GM10248 (cell line): ENCODE results near the gene YTHDF1.
A peak's percentile ranks its signal among the peaks of the same experiment; 100 is the strongest.

ENCODE experiments used
- CTCF ChIA-PET: fragments of 300-600 bp; sonication (Branson Sonifier 250); formaldehyde crosslinking; extraction: SDS; loops from one replicate; lab custom pipeline; 2021; ENCODE audit warnings: antibody characterized with exemption; lab: Yijun Ruan, JAX
- POLR2A ChIA-PET: fragments of 350-650 bp; sonication (Branson Sonifier 250); formaldehyde crosslinking; extraction: SDS; loops from one replicate; lab custom pipeline; 2020; ENCODE audit warnings: antibody characterized with exemption; lab: Yijun Ruan, JAX
- DNase-seq: peaks from one replicate; pipeline ENCODE4 v3.0.0; 2012; ENCODE audit errors: extremely low spot score
- TF ChIP-seq, protein P1 (sequence below): IDR thresholded peaks from 2 replicates; pipeline ENCODE4 v1.5.1; 2012; ENCODE audit warnings: mild to moderate bottlenecking, low read depth; ENCODE audit errors: extremely low read depth, missing control alignments, control extremely low read depth

The YTHDF1 gene

GRCh38 chr20:63172726-63173125 lies 43.2 kb downstream of the YTHDF1 start:
- CTCF ChIA-PET: interaction anchor here (1.0 to 1.5 kb wide), 3 partner anchors 10 to 201 kb away, joined by 4 to 5 read pairs (median 4); no protein-coding TSS in a partner anchor
- POLR2A ChIA-PET: interaction anchor here (1.0 kb wide), 1 partner anchor 200 kb away, joined by 3 read pairs; no protein-coding TSS in a partner anchor
- TF ChIP-seq, protein P1, sequence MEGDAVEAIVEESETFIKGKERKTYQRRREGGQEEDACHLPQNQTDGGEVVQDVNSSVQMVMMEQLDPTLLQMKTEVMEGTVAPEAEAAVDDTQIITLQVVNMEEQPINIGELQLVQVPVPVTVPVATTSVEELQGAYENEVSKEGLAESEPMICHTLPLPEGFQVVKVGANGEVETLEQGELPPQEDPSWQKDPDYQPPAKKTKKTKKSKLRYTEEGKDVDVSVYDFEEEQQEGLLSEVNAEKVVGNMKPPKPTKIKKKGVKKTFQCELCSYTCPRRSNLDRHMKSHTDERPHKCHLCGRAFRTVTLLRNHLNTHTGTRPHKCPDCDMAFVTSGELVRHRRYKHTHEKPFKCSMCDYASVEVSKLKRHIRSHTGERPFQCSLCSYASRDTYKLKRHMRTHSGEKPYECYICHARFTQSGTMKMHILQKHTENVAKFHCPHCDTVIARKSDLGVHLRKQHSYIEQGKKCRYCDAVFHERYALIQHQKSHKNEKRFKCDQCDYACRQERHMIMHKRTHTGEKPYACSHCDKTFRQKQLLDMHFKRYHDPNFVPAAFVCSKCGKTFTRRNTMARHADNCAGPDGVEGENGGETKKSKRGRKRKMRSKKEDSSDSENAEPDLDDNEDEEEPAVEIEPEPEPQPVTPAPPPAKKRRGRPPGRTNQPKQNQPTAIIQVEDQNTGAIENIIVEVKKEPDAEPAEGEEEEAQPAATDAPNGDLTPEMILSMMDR: peak; percentile 28
- no peak for DNase-seq

GRCh38 chr20:63171991-63172390 lies 43.9 kb downstream of the YTHDF1 start:
- TF ChIP-seq, protein P1: no peak
- ChIA-PET CTCF (no interaction called here), POLR2A (interaction anchor here (1.0 kb wide), 1 partner anchor 199 kb away, joined by 3 read pairs; no protein-coding TSS in a partner anchor)
- DNase-seq: no peak

DNA sequence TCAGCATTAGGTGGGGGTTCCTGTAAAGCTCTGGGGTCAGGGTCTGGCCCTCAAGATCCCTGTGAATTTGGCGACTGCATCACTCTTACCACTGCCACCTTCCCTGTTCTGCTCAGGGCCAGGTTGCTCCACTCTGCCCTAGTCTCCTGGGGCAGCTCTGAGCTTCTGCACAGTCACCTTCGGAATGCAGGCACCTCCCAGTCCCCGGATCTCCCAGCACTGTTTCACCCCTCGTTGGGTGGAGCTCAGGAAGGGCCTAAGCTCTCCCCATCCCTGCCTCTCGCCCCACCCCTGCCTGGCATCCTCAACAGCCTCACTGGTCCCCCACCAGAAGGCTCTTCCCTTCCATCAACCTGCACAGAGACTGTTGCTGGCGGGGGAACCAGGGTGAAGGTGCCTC lies 46.2 kb downstream of the YTHDF1 start:
- ChIA-PET POLR2A (interaction anchor here (0.6 kb wide), 1 partner anchor 1003 kb away, joined by 6 read pairs; no protein-coding TSS in a partner anchor), CTCF (interaction anchor here (1.1 to 1.3 kb wide), 2 partner anchors 11 to 53 kb away, joined by 3 to 5 read pairs; no protein-coding TSS in a partner anchor)
- no peak for DNase-seq
- TF ChIP-seq, protein P1: no peak

GRCh38 chr20:63168861-63169260 lies 47.1 kb downstream of the YTHDF1 start:
- CTCF ChIA-PET: no interaction called here

DNA sequence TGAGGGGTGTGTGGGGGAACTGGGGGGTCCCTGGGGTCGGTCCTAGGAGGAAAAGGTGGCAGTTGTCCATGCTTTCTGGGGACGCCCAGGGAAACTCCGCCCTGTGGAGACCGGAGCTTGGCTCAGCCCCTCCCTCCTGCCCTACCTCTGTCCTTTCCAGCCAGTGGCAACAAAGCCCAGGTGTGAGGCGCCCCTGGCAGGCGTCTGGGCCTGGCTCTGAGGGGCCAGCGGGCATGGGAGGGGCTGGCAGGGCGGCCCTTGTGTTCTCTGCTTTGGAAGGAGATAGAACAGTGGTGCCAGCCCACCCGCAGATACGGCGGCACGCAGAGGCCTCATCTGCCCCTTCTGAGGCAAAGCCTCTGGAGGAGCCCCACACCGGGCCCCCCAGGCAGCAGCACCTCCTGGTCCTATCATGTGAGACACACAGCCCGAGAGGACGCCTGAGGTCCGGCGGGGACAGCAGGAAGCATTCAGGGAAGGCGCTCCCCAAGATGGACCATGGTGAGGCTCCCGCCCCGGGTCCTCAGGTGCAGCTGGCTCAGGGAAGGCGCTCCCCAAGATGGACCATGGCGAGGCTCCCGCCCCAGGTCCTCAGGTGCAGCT lies 47.9 kb downstream of the YTHDF1 start:
- TF ChIP-seq, protein P1: no peak
- POLR2A ChIA-PET: no interaction called here
- CTCF ChIA-PET: no interaction called here
- DNase-seq: no peak

More at GRCh38 chr20:63168861-63169260, 47.1 kb downstream of the YTHDF1 start:
- TF ChIP-seq, protein P1: no peak
- DNase-seq: no peak
- POLR2A ChIA-PET: no interaction called here

DNA sequence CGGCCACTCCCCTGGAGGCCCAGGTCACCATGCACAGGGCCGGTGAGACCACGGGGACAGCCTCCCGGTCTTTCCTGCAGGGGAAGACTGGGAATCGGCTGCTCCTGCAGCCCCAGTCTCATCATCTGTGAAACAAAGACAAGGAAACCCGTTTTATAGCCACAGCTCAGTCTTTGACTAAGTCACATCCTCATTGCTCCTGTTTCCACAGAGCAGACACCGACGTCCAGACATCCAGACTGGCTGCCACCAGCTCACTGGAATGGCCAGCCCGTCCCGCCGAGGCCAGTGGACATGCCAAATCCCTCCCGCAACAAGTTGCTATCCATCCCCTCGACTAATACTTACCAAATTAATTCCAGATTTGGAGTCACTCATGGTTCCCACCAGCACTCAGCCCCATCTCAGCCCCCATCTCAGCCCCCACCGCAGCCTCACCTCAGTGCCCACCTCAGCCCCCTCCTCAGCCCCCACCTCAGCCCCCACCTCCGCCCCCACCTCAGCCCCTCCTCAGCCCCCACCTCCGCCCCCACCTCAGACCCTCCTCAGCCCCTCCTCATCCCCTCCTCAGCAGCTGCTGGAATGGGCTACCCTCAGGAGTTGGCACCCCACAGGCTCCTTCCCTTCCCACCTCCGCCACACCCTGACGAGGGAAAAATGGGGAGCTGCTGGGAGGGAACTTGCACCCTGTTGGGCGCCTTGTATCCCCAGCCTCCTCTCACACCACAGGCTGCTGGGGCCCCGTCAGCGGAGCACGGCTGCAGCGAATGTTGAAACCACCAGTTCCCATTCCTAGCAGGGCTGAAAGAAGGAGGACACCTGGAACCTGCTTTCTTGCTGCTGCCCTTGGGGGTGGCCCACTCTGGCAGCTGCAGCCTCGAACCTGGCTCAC lies 48.7 kb downstream of the YTHDF1 start:
- ChIA-PET CTCF (no interaction called here), POLR2A (no interaction called here)
- TF ChIP-seq, protein P1: no peak
- peak; percentile 62 for DNase-seq
